IPS-18c (cell line): ENCODE data around the gene HLA-A.
A peak's percentile ranks its signal among the peaks of the same experiment; 100 is the strongest.

ENCODE experiments used
- H3K4me3 ChIP-seq: 2 replicates; pipeline ENCODE4 v1.7.0; 2013; ENCODE audit warnings: low read depth, mild to moderate bottlenecking, low read length, moderate library complexity; ENCODE audit not compliant: insufficient read depth
- H3K9me3 ChIP-seq: one replicate; pipeline ENCODE4 v1.6.1; 2013; ENCODE audit warnings: mild to moderate bottlenecking, low read length, moderate library complexity; ENCODE audit not compliant: control insufficient read depth, insufficient read depth

Gene HLA-A

DNA sequence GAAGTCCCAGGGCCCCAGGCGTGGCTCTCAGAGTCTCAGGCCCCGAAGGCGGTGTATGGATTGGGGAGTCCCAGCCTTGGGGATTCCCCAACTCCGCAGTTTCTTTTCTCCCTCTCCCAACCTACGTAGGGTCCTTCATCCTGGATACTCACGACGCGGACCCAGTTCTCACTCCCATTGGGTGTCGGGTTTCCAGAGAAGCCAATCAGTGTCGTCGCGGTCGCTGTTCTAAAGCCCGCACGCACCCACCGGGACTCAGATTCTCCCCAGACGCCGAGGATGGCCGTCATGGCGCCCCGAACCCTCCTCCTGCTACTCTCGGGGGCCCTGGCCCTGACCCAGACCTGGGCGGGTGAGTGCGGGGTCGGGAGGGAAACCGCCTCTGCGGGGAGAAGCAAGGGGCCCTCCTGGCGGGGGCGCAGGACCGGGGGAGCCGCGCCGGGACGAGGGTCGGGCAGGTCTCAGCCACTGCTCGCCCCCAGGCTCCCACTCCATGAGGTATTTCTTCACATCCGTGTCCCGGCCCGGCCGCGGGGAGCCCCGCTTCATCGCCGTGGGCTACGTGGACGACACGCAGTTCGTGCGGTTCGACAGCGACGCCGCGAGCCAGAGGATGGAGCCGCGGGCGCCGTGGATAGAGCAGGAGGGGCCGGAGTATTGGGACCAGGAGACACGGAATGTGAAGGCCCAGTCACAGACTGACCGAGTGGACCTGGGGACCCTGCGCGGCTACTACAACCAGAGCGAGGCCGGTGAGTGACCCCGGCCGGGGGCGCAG, at the start of gene HLA-A:
Gene HLA-A, plus strand, starts transcription at position 258 of the 778 bp plus-strand sequence. Its CDS starts 22 bp downstream, at position 280.
- H3K4me3 ChIP-seq, result peak within 1 kb of the TSS; percentile 56
- H3K9me3 ChIP-seq, result no peaks in the 10 kb centered on the region

- H3K9me3 ChIP-seq, result peaks cover 3% of the 10 kb centered on the region
- H3K4me3 ChIP-seq, result no peak overlapping the region
Measured at GRCh38 chr6:29892696-29893095, 49.6 kb upstream of the HLA-A start.

GRCh38 chr6:29899281-29899680, 43.1 kb upstream of the HLA-A start:
- H3K4me3 ChIP-seq, result no peak overlapping the region
- peaks cover 3% of the 10 kb centered on the region for H3K9me3 ChIP-seq

- Histone ChIP-seq H3K9me3 (no peaks in the 10 kb centered on the region), H3K4me3 (no peak overlapping the region)
Measured at GRCh38 chr6:29905286-29905685, 37.0 kb upstream of the HLA-A start.

DNA sequence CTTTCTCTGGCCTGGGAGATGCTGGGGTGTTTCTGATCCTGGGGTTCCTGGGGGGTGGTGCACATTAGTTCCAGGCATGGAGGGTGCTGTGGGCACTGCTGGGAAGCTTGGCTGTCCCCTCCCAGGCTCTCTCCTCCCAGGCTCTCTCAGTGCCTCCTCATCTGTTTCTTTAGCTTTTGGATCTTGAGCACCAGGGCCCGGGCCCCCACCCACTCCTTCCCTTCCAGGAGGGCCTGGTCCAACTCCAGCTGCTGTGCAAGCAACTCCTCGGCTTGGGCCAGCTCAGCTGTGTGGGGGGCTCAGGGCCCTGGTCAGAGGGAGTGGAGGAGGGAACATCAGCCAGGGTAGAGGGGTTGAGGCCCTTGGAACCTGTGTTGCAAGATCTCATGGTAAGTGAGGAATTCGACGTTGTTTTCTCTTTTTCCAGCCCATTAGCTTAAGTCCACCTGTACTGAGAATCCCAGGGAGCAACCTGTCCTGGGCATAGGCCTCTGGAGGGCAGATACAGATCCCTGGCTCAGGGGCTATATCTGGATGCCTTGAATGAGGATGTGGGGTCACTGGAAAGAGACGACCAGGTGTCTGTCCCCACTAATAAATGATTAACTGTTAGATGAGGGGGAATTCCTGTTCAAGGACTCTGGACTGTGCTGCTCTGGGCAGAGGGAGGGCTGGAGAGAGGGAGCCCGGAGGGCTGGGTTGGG, 34.5 kb upstream of the HLA-A start:
- H3K9me3 ChIP-seq, result no peaks in the 10 kb centered on the region

GRCh38 chr6:29908341-29908662, 34.0 kb upstream of the HLA-A start:
- no peaks in the 10 kb centered on the region for H3K9me3 ChIP-seq
- H3K4me3 ChIP-seq, result no peak overlapping the region

More for the DNA sequence above, 34.5 kb upstream of the HLA-A start:
- no peak overlapping the region for H3K4me3 ChIP-seq

DNA sequence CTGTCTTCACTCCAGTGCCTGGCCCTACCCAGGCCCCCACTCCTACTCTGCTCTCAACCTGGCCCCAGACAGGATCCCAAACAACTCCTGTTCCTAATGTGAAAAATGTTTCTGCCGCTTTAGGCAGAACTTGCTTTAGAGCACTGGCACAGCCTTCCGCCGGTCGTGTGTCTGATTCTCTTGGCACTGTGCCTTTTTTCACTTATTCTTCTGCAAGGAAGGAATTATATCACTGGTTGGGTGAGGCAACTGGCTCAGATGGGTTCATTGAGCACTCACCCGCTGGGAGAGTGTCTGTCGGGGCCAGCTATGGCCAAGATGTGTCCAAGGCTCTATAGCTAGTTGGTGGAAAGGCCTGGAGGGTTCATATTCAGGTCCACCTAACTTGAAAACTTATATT, 33.6 kb upstream of the HLA-A start:
- Histone ChIP-seq H3K9me3 (no peaks in the 10 kb centered on the region), H3K4me3 (no peak overlapping the region)

DNA sequence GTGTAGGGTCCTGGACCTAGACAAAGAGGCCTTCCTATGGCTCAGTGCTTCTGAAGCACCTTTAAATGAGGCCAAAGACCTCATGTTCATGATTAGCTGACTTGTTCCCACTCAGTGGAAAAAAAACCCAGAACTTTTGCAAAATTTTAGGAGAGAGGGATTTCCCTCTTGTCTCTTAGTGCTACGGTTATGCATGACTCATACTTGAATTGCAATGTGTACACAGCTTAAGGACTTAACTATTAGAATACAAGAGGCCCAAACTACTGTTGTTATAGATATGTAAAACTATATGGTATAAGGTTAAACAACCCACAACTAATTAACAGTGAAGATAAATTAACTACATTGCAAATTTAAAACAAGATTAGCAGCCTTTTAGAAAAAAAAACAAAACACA, 32.3 kb upstream of the HLA-A start:
- H3K9me3 ChIP-seq, result no peaks in the 10 kb centered on the region
- H3K4me3 ChIP-seq, result no peak overlapping the region

- Histone ChIP-seq H3K9me3 (no peaks in the 10 kb centered on the region), H3K4me3 (no peak overlapping the region)
Measured at GRCh38 chr6:29912840-29913239, 29.5 kb upstream of the HLA-A start.

GRCh38 chr6:29916741-29917140, 25.6 kb upstream of the HLA-A start:
- no peak overlapping the region for H3K4me3 ChIP-seq
- no peaks in the 10 kb centered on the region for H3K9me3 ChIP-seq

DNA sequence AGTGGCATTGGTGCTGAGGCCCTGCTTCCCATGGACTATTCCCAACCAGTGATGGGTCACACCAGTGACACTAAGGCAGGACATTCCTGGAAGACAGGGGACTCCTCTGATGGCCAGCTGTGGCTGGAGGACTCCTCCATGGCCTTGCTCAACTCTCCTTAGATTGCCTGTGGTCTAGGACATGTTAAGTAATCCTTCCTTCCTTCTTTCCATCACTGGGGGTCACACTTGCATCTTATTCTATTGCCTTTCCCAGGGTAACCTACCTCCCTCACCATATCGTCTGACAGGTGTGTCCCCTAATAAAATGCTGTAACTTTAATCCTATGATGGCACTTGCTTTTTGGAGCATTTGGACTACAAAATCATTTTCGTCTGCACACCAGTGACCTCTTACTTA, 24.5 kb upstream of the HLA-A start:
- H3K9me3 ChIP-seq, result no peaks in the 10 kb centered on the region

DNA sequence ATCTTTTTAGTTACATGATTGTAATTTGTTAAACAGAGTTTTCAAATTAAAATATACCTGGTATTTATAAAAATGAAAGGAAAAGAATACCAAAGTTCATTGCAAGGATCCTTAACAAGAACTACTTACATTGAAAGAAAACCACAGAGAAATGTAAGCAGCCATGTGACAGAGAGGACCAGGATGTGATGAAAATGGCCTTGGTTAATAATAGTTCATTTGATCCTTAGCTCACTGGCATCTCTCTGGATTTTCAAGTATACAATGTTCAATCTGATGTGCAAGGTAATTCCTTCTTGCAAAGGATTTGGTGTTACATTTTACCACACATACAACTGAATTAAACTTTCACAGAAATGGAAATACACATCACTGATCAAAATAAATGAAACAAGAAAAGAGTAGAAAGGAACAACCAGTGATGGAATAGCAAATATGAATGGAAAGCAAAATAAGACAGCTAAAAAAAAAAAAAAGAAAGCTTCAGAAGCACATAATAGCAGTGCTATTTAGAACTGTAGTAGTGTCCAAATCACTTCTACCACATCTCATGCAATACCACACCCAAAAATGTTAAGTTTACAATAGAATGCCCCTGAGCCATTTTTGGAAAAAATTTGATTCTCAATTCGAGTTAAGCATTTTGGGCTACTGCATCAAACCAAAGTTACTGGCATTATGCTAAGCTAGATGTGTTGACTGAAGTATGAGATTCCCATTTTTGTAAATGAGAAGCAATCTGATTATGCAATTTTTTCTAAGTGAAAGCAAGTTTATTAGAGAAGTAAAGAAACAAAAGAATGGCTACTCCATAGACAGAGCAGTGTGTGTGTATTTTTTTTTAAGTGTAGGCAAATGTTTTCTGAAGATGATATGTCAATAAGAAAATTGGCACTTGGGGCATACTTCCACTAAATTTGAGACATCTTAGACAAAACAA, 22.6 kb upstream of the HLA-A start:
- H3K9me3 ChIP-seq, result no peaks in the 10 kb centered on the region

More for the DNA sequence above, 24.5 kb upstream of the HLA-A start:
- no peak overlapping the region for H3K4me3 ChIP-seq

DNA sequence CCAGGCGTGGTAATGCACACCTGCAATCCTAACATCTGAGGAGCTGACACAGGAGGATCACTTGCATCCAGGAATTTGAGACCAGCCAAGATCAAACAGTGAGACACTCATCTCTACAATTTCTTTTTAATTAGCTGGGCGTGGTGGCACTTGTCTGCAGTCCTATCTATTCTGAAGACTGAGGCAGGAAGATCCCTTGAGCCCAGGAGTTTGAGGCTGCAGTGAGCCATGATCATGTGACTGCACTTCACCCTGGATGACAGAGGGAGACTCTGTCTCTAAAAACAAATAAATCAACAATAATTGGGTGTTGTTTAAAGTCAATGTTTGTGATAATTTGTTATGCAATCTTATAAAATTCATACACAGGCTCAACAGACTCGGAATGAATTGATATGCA, 18.0 kb upstream of the HLA-A start:
- Histone ChIP-seq H3K9me3 (peaks cover 4% of the 10 kb centered on the region), H3K4me3 (no peak overlapping the region)

More for the DNA sequence above, 22.6 kb upstream of the HLA-A start:
- H3K4me3 ChIP-seq, result no peak overlapping the region

DNA sequence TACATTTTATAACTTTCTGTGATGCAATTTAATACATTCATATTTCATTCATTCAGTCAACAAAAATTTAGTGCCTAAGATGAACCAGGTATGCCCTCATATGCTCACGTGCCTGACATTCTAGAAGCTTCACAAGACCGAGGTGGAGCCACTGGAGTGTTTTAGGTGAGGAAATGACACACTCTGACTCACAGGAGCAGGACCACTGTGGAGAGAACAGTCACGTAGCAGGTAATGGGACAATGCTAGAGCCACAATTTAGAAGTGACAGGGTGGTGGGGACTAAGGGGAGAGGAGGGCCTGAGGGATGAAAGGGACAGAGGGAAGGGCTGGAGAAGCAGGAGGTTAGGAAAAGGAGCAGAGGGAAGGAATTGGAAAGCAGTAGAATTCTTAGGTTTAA, 17.6 kb upstream of the HLA-A start:
- peaks cover 4% of the 10 kb centered on the region for H3K9me3 ChIP-seq

DNA sequence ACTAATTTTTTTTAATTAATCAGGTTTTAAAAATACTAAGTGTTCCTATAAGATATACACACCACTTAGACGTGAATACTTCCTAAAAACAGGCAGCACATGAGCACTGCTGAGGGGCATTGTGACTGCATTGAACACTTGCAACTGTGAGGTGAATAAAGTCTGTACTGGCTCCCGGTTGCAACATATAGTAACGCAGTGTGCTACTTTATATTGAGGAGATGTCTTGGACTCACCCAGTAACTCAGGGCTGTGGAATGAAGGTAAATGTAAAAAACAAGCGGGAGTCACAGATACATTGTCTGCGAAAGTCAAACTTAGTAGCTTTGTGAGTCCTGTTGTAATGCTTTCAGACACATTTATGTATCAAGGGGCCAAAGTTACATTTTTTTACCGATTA, 17.0 kb upstream of the HLA-A start:
- H3K9me3 ChIP-seq, result peaks cover 4% of the 10 kb centered on the region
- H3K4me3 ChIP-seq, result no peak overlapping the region

More for the DNA sequence above, 17.6 kb upstream of the HLA-A start:
- H3K4me3 ChIP-seq, result no peak overlapping the region

DNA sequence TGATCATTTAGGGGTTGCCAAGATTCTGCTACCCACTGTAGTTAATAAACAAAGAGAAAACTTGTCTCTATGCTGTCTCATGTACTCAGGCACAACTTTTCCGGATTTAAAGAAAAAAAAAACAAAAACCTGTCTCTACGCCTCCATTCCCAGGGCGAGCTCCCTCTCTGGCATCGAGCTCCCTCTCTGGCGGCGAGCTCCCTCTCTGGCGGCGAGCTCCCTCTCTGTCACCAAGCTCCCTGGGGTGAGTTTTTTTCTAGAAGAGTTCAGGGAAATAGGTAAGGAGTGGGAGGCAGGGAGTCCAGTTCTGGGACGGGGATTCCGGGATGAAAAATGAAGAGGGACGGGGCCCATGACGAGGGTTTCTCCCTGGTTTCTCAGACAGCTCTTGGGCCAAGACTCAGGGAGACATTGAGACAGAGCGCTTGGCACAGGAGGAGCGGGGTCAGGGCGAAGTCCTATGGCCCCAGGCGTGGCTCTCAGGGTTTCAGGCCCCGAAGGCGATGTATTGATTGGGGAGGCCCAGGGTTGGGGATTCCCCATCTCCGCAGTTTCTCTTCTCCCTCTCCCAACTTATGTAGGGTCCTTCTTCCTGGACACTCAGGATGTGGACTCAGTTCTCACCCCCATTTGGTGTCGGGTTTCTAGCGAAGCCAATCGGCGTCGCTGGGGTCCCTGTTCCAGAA, 16.5 kb upstream of the HLA-A start:
- H3K4me3 ChIP-seq, result peak overlapping the region; percentile 59; the same call in 1 of the 2 replicates
- H3K9me3 ChIP-seq, result peaks cover 4% of the 10 kb centered on the region
